ENCODE measurements around the gene ZMYND8. TPM values are rescaled to one million over a fixed set of nuclear protein-coding genes. Genes with fewer than 3 reads are reported as not detected.

Gene ZMYND8
- total and polyA plus RNA-seq, 10 of the 15 experiments (the other 5 are each of a cell fraction or from before 2014, with no cell fraction given) = 12.9 to 54.8 (median 23.1) TPM

DNA sequence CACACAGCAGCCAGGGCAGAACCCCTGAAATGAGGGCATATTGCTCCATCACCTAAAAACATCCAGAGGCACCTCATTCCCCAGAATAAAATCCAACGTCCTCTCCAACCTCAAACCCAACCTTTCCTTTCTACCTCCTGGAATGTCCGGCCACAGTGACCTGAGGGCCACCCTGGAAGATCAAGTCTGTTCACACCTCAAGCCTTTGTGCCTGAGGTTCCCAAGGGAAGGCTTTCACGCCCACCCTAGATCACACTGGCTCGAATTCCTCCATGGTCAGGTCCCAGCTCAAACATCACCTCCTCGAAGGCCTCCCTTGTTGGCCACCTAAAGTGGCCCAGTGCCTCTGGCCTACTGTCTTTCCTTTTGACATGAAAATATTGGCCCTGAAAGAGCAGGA is 88.9 kb downstream of the ZMYND8 start:
- peaks cover 49% of the 10 kb centered on the region for H3K79me2 ChIP-seq (ENCODE audit: control insufficient read depth, insufficient read depth, low read length)
- H3K4me1 ChIP-seq (ENCODE audit: control insufficient read depth, insufficient read depth, low read length) = peaks cover 15% of the 10 kb centered on the region
- H3K27me3 ChIP-seq (replicated peaks in 1 of 2; ENCODE audit: control insufficient read depth in 2 of 2, insufficient read depth in 2 of 2, low read length in 1 of 2) = no peaks in the 10 kb centered on the region
- no peaks in the 10 kb centered on the region for H3K9me3 ChIP-seq (replicated peaks; ENCODE audit: control insufficient read depth, insufficient read depth, low read length)
- DNase-seq (ENCODE audit: low read depth, low spot score) = no peak
- ChIA-PET RAD21 (ENCODE audit: unreplicated experiment) (no interaction called here), CTCF (no interaction called here), POLR2A (no interaction called here), SMC1A (ENCODE audit: uncharacterized antibody, unreplicated experiment) (no interaction called here)
- intact Hi-C loops (cut with micrococcal nuclease; ENCODE audit: unreplicated experiment) (no loop called here), in situ Hi-C loops (cut with MboI) (no loop called here)
- no peak overlapping the region for H3K9ac ChIP-seq (ENCODE audit: control insufficient read depth, insufficient read depth, low read length)
- H3K4me3 ChIP-seq = no peak overlapping the region
- no peak overlapping the region for H3K4me2 ChIP-seq (ENCODE audit: control insufficient read depth, insufficient read depth)
- H3K27ac ChIP-seq (ENCODE audit: control insufficient read depth, insufficient read depth) = no peak overlapping the region
- WGBS (ENCODE audit: insufficient coverage, insufficient replicate concordance, low lambda C conversion rate, missing lambda C conversion rate) = over 99% methylated on average over 5 of the region's 5 CpGs
- ATAC-seq = no peak
- no peaks in the 10 kb centered on the region for H4K20me1 ChIP-seq (ENCODE audit: control insufficient read depth, insufficient read depth)
- peaks cover 23 to 31% of the 10 kb centered on the region in 2 experiments for H3K36me3 ChIP-seq (ENCODE audit: control insufficient read depth in 2 of 2, insufficient read depth in 2 of 2, low read length in 1 of 2)
- FAIRE-seq = no peak
- H2AFZ ChIP-seq (ENCODE audit: control insufficient read depth, low read depth, low read length) = no peak overlapping the region
- TF ChIP-seq PAX8 (IDR thresholded peaks at IDR 0.05) (no peak), ZNF24 (IDR thresholded peaks at IDR 0.05) (no peak), POLR2AphosphoS5 (IDR thresholded peaks at IDR 0.05; ENCODE audit: low read length) (no peak), ZZZ3 (IDR thresholded peaks at IDR 0.05; ENCODE audit: control insufficient read depth, insufficient read length, low read depth) (no peak), CBX3 (IDR thresholded peaks at IDR 0.05; ENCODE audit: borderline replicate concordance, low read depth) (no peak), BRCA1 (IDR thresholded peaks at IDR 0.05; ENCODE audit: low read depth, low read length) (no peak), RBBP5 (conservative IDR thresholded peaks at IDR 0.05) (no peak), SUZ12 (IDR thresholded peaks at IDR 0.05; ENCODE audit: unreplicated experiment) (no peak), MYB (IDR thresholded peaks at IDR 0.05; ENCODE audit: borderline replicate concordance, low read depth, low read length) (no peak), SMAD5 (IDR thresholded peaks at IDR 0.05; ENCODE audit: low read depth) (no peak), MYC (IDR thresholded peaks at IDR 0.05; ENCODE audit: insufficient read depth, insufficient read length, insufficient replicate concordance, low read length, severe bottlenecking) (no peak), KLF5 (IDR thresholded peaks at IDR 0.05; ENCODE audit: partially characterized antibody) (no peak), POLR2AphosphoS2 (IDR thresholded peaks at IDR 0.05; ENCODE audit: low read depth, low read length) (no peak), KDM1A (IDR thresholded peaks at IDR 0.05; ENCODE audit: borderline replicate concordance) (no peak), NFYB (IDR thresholded peaks at IDR 0.05; ENCODE audit: insufficient read depth, low read depth, low read length) (no peak), WRNIP1 (IDR thresholded peaks at IDR 0.05; ENCODE audit: borderline replicate concordance, low read depth, low read length) (no peak)
- TF ChIP-seq, protein P1, sequence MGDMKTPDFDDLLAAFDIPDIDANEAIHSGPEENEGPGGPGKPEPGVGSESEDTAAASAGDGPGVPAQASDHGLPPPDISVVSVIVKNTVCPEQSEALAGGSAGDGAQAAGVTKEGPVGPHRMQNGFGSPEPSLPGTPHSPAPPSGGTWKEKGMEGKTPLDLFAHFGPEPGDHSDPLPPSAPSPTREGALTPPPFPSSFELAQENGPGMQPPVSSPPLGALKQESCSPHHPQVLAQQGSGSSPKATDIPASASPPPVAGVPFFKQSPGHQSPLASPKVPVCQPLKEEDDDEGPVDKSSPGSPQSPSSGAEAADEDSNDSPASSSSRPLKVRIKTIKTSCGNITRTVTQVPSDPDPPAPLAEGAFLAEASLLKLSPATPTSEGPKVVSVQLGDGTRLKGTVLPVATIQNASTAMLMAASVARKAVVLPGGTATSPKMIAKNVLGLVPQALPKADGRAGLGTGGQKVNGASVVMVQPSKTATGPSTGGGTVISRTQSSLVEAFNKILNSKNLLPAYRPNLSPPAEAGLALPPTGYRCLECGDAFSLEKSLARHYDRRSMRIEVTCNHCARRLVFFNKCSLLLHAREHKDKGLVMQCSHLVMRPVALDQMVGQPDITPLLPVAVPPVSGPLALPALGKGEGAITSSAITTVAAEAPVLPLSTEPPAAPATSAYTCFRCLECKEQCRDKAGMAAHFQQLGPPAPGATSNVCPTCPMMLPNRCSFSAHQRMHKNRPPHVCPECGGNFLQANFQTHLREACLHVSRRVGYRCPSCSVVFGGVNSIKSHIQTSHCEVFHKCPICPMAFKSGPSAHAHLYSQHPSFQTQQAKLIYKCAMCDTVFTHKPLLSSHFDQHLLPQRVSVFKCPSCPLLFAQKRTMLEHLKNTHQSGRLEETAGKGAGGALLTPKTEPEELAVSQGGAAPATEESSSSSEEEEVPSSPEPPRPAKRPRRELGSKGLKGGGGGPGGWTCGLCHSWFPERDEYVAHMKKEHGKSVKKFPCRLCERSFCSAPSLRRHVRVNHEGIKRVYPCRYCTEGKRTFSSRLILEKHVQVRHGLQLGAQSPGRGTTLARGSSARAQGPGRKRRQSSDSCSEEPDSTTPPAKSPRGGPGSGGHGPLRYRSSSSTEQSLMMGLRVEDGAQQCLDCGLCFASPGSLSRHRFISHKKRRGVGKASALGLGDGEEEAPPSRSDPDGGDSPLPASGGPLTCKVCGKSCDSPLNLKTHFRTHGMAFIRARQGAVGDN (IDR thresholded peaks at IDR 0.05) = no peak
- TF ChIP-seq, protein P2, sequence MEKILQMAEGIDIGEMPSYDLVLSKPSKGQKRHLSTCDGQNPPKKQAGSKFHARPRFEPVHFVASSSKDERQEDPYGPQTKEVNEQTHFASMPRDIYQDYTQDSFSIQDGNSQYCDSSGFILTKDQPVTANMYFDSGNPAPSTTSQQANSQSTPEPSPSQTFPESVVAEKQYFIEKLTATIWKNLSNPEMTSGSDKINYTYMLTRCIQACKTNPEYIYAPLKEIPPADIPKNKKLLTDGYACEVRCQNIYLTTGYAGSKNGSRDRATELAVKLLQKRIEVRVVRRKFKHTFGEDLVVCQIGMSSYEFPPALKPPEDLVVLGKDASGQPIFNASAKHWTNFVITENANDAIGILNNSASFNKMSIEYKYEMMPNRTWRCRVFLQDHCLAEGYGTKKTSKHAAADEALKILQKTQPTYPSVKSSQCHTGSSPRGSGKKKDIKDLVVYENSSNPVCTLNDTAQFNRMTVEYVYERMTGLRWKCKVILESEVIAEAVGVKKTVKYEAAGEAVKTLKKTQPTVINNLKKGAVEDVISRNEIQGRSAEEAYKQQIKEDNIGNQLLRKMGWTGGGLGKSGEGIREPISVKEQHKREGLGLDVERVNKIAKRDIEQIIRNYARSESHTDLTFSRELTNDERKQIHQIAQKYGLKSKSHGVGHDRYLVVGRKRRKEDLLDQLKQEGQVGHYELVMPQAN (conservative IDR thresholded peaks at IDR 0.05) = no peak
- BruUV-seq (replicated peaks) = no TSS peak

All from GM12878 (cell line).